ENCODE results near the gene MEA1.
A peak's percentile ranks its signal among the peaks of the same experiment; 100 is the strongest.

The MEA1 gene

GRCh38 chr6:42969431-42969830 is 44.3 kb downstream of the MEA1 start:
- DNase-seq = no peak

GRCh38 chr6:42968783-42969182 is 45.0 kb downstream of the MEA1 start:
- DNase-seq = no peak

- DNase-seq = no peak
Measured at GRCh38 chr6:42968126-42968701, 45.5 kb downstream of the MEA1 start.

- DNase-seq = no peak
Measured at GRCh38 chr6:42967228-42967627, 46.5 kb downstream of the MEA1 start.

GRCh38 chr6:42966571-42966970 is 47.2 kb downstream of the MEA1 start:
- DNase-seq = no peak

- peak; percentile 18 to 22 for DNase-seq
Measured at GRCh38 chr6:42963855-42964605, 49.7 kb downstream of the MEA1 start.

GRCh38 chr6:42963179-42963854 is 50.4 kb downstream of the MEA1 start:
- DNase-seq = no peak

- DNase-seq = no peak
Measured at GRCh38 chr6:42962502-42963178, 51.1 kb downstream of the MEA1 start.

GRCh38 chr6:42962096-42962495 is 51.6 kb downstream of the MEA1 start:
- DNase-seq = no peak

Data from activated CD4-positive, alpha-beta T cell treated with anti-CD3 and anti-CD28 coated beads for 4 hours (primary cell).